HG03521 (cell line): ENCODE measurements around the gene RPL41.

ENCODE experiments used
- ATAC-seq: cut with Tn5 transposase; IDR thresholded peaks from one replicate; pipeline ENCODE4 v1.9.1; 2021; ENCODE audit warnings: mild to moderate bottlenecking, moderate library complexity; ENCODE audit not compliant: unreplicated experiment

Gene RPL41

GRCh38 chr12:56127485-56127887 lies 11.1 kb downstream of the RPL41 start:
- ATAC-seq, result no peak

GRCh38 chr12:56127888-56128669 lies 11.6 kb downstream of the RPL41 start, which contains the start of gene ESYT1:
ESYT1 (plus strand) TSS chr12:56128267; CDS start chr12:56128320, 53 bp downstream.
- peak; percentile 91 for ATAC-seq

- ATAC-seq, result no peak
These were observed 12.3 kb downstream of the RPL41 start for GRCh38 chr12:56128670-56129205.

- ATAC-seq, result no peak
These were observed 12.9 kb downstream of the RPL41 start for GRCh38 chr12:56129206-56129941.

- no peak for ATAC-seq
These were observed 13.6 kb downstream of the RPL41 start for GRCh38 chr12:56129942-56130495.

GRCh38 chr12:56130876-56131275 lies 14.4 kb downstream of the RPL41 start:
- no peak for ATAC-seq

- ATAC-seq, result no peak
These were observed 18.5 kb downstream of the RPL41 start for GRCh38 chr12:56134897-56135296.

- ATAC-seq, result no peak
These were observed 21.6 kb downstream of the RPL41 start for GRCh38 chr12:56137853-56138571.

GRCh38 chr12:56141946-56142784 lies 25.7 kb downstream of the RPL41 start:
- ATAC-seq, result no peak

- ATAC-seq, result no peak
These were observed 26.8 kb downstream of the RPL41 start for GRCh38 chr12:56143217-56143616.

- no peak for ATAC-seq
These were observed 27.4 kb downstream of the RPL41 start for GRCh38 chr12:56143870-56144269.

GRCh38 chr12:56145217-56145616 lies 28.8 kb downstream of the RPL41 start:
- ATAC-seq, result no peak

GRCh38 chr12:56146492-56147460 lies 30.3 kb downstream of the RPL41 start:
- no peak for ATAC-seq

- no peak for ATAC-seq
These were observed 34.1 kb downstream of the RPL41 start for GRCh38 chr12:56150563-56150962.

GRCh38 chr12:56151672-56152131 lies 35.3 kb downstream of the RPL41 start:
- peak; percentile 28 for ATAC-seq

GRCh38 chr12:56152132-56152755 lies 35.8 kb downstream of the RPL41 start, which contains the start of gene MYL6B:
MYL6B (plus strand) TSS chr12:56152587; CDS start chr12:56153919, 1,332 bp downstream.
- ATAC-seq, result peak; percentile 87

- no peak for ATAC-seq
These were observed 36.6 kb downstream of the RPL41 start for GRCh38 chr12:56152756-56153677.
